ENCODE data around the gene RAI14. TPM values are rescaled to one million over a fixed set of nuclear protein-coding genes. Genes with fewer than 3 reads are reported as not detected.
"Not testable (repeated sequence)": the region's sequence is repeated elsewhere in the genome, so short reads cannot be mapped to it uniquely, and the experiment has no call there.

The RAI14 gene
- total and polyA plus RNA-seq, 3 experiments from 2014 or later = 0.58 to 3.9 (median 3.9) TPM

DNA sequence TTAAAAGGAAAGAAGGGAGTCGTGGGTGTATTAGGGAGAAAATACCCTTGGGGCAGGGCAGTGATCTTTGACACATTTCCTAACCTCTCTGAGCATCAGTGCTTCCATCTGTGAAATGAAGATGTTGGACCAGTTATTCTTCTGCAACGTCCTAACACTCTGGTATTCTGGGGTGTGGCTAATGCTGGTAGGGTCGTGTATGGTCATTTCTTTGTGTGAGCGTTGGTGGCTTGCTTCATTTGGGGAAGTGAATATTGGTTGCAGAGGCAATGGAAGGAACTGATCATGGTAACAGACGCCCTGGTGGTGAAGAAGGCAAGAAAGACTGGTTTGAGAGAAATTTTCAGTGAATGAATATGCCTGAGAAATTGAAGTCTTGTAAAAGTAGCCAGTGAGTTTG, 114.9 kb downstream of the RAI14 start:
- Mint-ChIP-seq H3K9me3 (peaks cover 4 to 19% (median 10%) of the 10 kb centered on the region in 5 donors), H3K4me3 (no peak overlapping the region), H3K27ac (no peak overlapping the region), H3K36me3 (peaks cover 0 to 2% (median 0%) of the 10 kb centered on the region in 3 donors), H3K27me3 (peaks cover 14 to 37% of the 10 kb centered on the region in 2 donors), H3K4me1 (no peaks in the 10 kb centered on the region)
- Histone ChIP-seq H3K27me3 (ENCODE audit: insufficient read depth, low read length, poor library complexity, severe bottlenecking) (no peaks in the 10 kb centered on the region), H3K27ac (ENCODE audit: low read depth, low read length) (no peak overlapping the region), H3K4me3 (ENCODE audit: low read length) (no peak overlapping the region), H3K9me3 (ENCODE audit: low read length) (no peaks in the 10 kb centered on the region), H3K36me3 (ENCODE audit: insufficient read depth, low read length) (no peaks in the 10 kb centered on the region), H3K4me1 (ENCODE audit: insufficient read depth, low read length) (no peaks in the 10 kb centered on the region)
- POLR2A ChIA-PET = no interaction called here
- no peak for DNase-seq
- CTCF ChIA-PET = no interaction called here

DNA sequence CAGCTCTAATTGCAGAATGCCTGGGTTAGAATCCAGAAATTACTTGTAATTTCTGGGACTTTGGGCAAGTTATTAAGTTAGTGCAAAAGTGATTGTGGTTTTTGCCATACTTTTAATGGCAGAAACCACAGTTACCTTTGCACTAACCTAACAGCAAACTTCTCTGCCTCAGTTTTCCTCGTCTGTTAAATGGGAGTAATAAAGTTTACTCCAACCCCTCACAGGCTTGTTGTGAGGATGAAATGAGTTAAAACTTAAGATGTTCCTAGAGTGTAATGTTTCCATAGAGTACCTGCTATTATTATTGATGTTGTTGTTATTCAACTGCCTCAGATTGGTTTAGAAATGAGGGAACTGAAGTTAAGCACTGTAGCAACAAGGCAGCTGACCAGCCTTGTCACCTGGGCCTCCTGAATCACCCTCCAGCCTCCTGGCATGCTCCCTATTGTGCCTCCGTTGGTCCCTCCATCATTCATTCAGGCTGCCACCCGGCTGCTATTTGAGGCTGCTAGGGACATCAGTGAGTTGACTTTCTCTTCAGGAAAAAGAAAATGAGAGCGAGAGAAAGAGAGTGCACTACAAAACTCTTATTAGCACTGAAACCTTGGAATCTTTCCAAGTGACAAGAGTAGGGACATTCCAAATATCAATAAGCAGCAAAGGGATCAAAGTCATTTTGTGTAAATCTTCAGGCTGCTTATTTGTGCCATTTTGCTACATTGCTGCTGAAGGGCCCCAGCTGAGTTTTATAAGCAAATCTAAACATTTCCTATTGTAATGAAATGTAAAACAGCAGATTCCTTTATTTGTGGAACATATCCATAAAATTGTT, 116.4 kb downstream of the RAI14 start:
- Mint-ChIP-seq H3K9me3 (peaks cover 4 to 19% (median 10%) of the 10 kb centered on the region in 5 donors), H3K4me3 (no peak overlapping the region), H3K27ac (no peak overlapping the region), H3K36me3 (peaks cover 0 to 2% (median 0%) of the 10 kb centered on the region in 3 donors), H3K27me3 (peaks cover 9 to 37% of the 10 kb centered on the region in 2 donors), H3K4me1 (no peaks in the 10 kb centered on the region)
- Histone ChIP-seq H3K27me3 (ENCODE audit: insufficient read depth, low read length, poor library complexity, severe bottlenecking) (no peaks in the 10 kb centered on the region), H3K27ac (ENCODE audit: low read depth, low read length) (no peak overlapping the region), H3K4me1 (ENCODE audit: insufficient read depth, low read length) (no peaks in the 10 kb centered on the region), H3K9me3 (ENCODE audit: low read length) (no peaks in the 10 kb centered on the region), H3K36me3 (ENCODE audit: insufficient read depth, low read length) (no peaks in the 10 kb centered on the region), H3K4me3 (ENCODE audit: low read length) (no peak overlapping the region)
- ChIA-PET POLR2A (no interaction called here), CTCF (no interaction called here)
- DNase-seq = no peak

DNA sequence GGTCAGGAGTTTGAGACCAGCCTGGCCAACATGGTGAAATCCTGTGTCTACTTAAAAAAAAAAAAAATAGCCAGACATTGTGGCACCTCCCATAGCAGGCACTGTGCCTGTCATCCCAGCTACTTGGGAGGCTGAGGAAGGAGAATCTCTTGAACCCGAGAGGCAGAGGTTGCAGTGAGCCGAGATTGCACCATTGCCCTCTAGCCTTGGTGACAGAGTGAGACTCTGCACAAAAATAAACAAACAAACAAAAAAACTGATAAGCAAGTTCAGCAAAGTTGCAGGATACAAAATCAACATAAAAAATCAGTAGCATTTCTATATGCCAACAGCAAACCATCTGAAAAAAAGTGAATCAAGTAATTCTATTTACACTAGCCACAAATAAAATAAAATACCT, 118.0 kb downstream of the RAI14 start:
- peaks cover 4 to 19% (median 10%) of the 10 kb centered on the region in 5 donors for H3K9me3 Mint-ChIP-seq
- H3K27ac Mint-ChIP-seq = no peak overlapping the region
- Histone ChIP-seq H3K9me3 (ENCODE audit: low read length) (no peaks in the 10 kb centered on the region), H3K4me3 (ENCODE audit: low read length) (no peak overlapping the region), H3K27me3 (ENCODE audit: insufficient read depth, low read length, poor library complexity, severe bottlenecking) (no peaks in the 10 kb centered on the region), H3K27ac (ENCODE audit: low read depth, low read length) (no peak overlapping the region), H3K4me1 (ENCODE audit: insufficient read depth, low read length) (no peaks in the 10 kb centered on the region), H3K36me3 (ENCODE audit: insufficient read depth, low read length) (no peaks in the 10 kb centered on the region)
- H3K36me3 Mint-ChIP-seq = peaks cover 0 to 2% (median 0%) of the 10 kb centered on the region in 3 donors
- no peak overlapping the region for H3K4me3 Mint-ChIP-seq
- DNase-seq = no peak
- CTCF ChIA-PET = no interaction called here
- POLR2A ChIA-PET = no interaction called here
- H3K27me3 Mint-ChIP-seq = peaks cover 11 to 33% of the 10 kb centered on the region in 2 donors
- no peaks in the 10 kb centered on the region for H3K4me1 Mint-ChIP-seq

DNA sequence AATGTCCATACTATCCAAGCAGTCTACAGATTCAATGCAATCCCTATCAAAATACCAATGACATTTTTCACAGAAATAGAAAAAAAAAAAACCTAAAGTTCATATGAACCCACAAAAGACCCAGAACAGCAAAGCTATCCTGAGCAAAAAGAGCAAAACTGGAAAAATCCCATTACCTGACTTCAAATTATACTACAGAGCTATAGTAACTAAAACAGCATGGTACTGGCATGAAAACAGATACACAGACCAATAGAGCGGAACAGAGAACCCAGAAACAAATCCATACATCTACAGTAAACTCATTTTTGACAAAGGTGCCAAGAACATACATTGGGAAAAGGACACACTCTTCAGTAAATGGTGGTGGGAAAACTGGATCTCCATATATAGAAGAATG, 118.5 kb downstream of the RAI14 start:
- H3K36me3 Mint-ChIP-seq; H3K27me3 ChIP-seq (ENCODE audit: insufficient read depth, low read length, poor library complexity, severe bottlenecking); DNase-seq; H3K27ac ChIP-seq (ENCODE audit: low read depth, low read length); H3K27ac Mint-ChIP-seq; H3K9me3 ChIP-seq (ENCODE audit: low read length); H3K4me1 Mint-ChIP-seq; H3K4me1 ChIP-seq (ENCODE audit: insufficient read depth, low read length); CTCF ChIA-PET; H3K36me3 ChIP-seq (ENCODE audit: insufficient read depth, low read length); POLR2A ChIA-PET; H3K4me3 Mint-ChIP-seq; H3K4me3 ChIP-seq (ENCODE audit: low read length): not testable (repeated sequence)
- Mint-ChIP-seq H3K27me3 (peaks cover 11 to 33% of the 10 kb centered on the region in 2 donors), H3K9me3 (peaks cover 4 to 19% (median 10%) of the 10 kb centered on the region in 5 donors)

DNA sequence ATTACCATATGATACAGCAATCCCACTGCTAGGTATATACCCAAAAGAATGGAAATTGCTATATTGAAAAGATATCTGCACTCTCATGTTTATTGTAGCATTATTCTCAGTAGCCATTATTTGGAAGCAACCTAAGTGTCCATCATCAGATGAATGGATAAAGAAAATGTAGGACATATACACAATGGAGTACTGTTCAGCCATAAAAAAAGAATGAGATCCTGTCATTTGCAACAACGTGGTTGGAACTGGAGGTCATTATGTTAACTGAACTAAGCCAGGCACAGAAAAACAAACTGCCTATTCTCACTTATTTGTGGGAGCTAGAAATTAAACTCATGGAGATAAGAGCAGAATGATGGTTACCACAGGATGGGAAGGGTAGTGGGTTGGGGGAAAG, 119.8 kb downstream of the RAI14 start:
- Histone ChIP-seq H3K4me1 (ENCODE audit: insufficient read depth, low read length) (no peaks in the 10 kb centered on the region), H3K4me3 (ENCODE audit: low read length) (no peak overlapping the region), H3K36me3 (ENCODE audit: insufficient read depth, low read length) (no peaks in the 10 kb centered on the region), H3K27me3 (ENCODE audit: insufficient read depth, low read length, poor library complexity, severe bottlenecking) (no peaks in the 10 kb centered on the region), H3K27ac (ENCODE audit: low read depth, low read length) (no peak overlapping the region), H3K9me3 (ENCODE audit: low read length) (no peaks in the 10 kb centered on the region)
- no peak overlapping the region for H3K4me3 Mint-ChIP-seq
- peaks cover 0 to 2% (median 0%) of the 10 kb centered on the region in 3 donors for H3K36me3 Mint-ChIP-seq
- POLR2A ChIA-PET = no interaction called here
- no peak overlapping the region for H3K27ac Mint-ChIP-seq
- CTCF ChIA-PET = no interaction called here
- H3K27me3 Mint-ChIP-seq = peaks cover 7 to 25% of the 10 kb centered on the region in 2 donors
- no peak for DNase-seq
- H3K4me1 Mint-ChIP-seq = no peaks in the 10 kb centered on the region
- H3K9me3 Mint-ChIP-seq = peaks cover 4 to 19% (median 12%) of the 10 kb centered on the region in 5 donors

DNA sequence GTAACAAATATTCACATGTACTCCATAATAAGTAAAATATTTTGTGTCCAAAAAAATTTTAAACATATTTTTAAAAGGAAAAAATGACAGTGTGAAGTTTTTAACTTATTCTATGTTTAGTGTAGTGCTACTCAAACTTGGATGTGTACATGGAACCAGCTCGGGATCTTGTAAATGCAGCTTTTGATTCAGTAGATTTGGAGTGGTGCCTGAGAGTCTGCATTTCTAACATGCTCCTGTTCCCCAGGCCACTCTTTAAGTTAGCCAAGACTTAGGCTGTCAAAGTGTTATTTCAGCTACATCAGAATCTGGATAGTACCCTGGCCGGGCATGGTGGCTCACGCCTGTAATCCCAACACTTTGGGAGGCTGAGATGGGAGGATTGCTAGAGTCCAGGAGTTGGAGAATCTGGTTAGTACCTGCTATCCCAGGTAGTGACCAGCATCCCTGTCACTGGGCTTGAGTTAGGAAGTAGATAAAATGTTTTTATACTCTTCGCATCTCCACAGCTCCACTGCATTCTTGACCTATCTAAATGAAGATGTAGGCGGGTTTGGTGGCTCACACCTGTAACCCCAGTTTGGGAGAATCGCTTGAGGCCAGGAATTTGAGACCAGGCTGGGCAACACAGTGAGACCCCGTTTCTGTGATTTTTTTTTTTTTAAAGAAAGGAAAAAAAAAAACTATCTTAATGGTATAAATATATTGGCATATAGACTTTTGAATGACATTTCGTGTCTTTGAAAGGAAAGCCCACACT, 122.1 kb downstream of the RAI14 start:
- Histone ChIP-seq H3K36me3 (ENCODE audit: insufficient read depth, low read length) (no peaks in the 10 kb centered on the region), H3K9me3 (ENCODE audit: low read length) (no peaks in the 10 kb centered on the region), H3K4me3 (ENCODE audit: low read length) (no peak overlapping the region), H3K4me1 (ENCODE audit: insufficient read depth, low read length) (no peaks in the 10 kb centered on the region), H3K27me3 (ENCODE audit: insufficient read depth, low read length, poor library complexity, severe bottlenecking) (no peaks in the 10 kb centered on the region), H3K27ac (ENCODE audit: low read depth, low read length) (no peak overlapping the region)
- Mint-ChIP-seq H3K9me3 (peaks cover 5 to 24% (median 16%) of the 10 kb centered on the region in 5 donors), H3K27me3 (peaks cover 4 to 12% of the 10 kb centered on the region in 2 donors), H3K4me3 (no peak overlapping the region), H3K27ac (no peak overlapping the region), H3K4me1 (no peaks in the 10 kb centered on the region), H3K36me3 (no peaks in the 10 kb centered on the region)
- POLR2A ChIA-PET = no interaction called here
- CTCF ChIA-PET = no interaction called here
- DNase-seq = no peak

DNA sequence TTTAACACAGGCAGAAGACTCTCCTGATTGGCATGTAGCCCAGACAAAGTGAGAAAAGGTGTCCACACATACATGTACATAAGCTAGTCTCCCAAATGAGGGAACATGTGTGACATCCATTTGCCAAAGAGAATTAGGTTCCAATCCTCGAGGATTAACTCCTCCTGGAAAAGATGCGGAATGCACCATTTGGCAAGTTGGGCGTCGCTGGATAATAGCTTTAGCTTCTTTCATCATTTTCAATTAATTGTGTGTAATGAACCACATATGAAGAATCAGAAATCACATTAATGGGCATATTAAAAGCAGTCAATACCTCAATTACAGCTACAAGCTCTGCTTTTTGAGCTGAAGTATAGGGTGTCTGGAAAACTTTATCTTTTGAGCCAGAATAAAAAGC, 127.8 kb downstream of the RAI14 start:
- CTCF ChIA-PET; H3K27me3 ChIP-seq (ENCODE audit: insufficient read depth, low read length, poor library complexity, severe bottlenecking); H3K4me3 ChIP-seq (ENCODE audit: low read length); H3K36me3 ChIP-seq (ENCODE audit: insufficient read depth, low read length); DNase-seq; H3K27ac Mint-ChIP-seq; H3K4me1 Mint-ChIP-seq; POLR2A ChIA-PET; H3K36me3 Mint-ChIP-seq; H3K9me3 ChIP-seq (ENCODE audit: low read length); H3K4me3 Mint-ChIP-seq; H3K4me1 ChIP-seq (ENCODE audit: insufficient read depth, low read length); H3K27ac ChIP-seq (ENCODE audit: low read depth, low read length): not testable (repeated sequence)
- Mint-ChIP-seq H3K27me3 (peaks cover 0 to 14% of the 10 kb centered on the region in 2 donors), H3K9me3 (peaks cover 4 to 23% (median 17%) of the 10 kb centered on the region in 5 donors)

DNA sequence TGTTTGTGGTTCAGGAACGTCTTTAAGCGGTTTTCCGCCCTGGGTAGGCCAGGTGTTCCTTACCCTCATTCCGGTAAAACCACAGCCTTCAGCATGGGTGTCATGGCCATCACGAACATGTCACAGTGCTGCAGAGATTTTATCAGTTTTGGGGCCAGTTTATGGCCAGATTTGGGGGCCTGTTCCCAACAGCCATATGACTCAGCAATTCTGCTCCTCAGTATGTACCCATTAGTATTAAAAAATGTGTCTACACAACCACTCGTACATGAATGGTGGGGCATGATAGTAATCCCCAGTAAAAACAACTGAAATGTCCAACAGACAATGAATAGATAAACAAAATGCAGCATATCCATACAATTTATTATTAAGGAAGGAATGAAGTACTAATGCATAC, 130.9 kb downstream of the RAI14 start:
- peaks cover 0 to 5% (median 2%) of the 10 kb centered on the region in 3 donors for H3K36me3 Mint-ChIP-seq
- H3K27ac Mint-ChIP-seq = no peak overlapping the region
- peaks cover 1 to 31% of the 10 kb centered on the region in 2 donors for H3K27me3 Mint-ChIP-seq
- Histone ChIP-seq H3K4me3 (ENCODE audit: low read length) (no peak overlapping the region), H3K27ac (ENCODE audit: low read depth, low read length) (no peak overlapping the region), H3K9me3 (ENCODE audit: low read length) (no peaks in the 10 kb centered on the region), H3K27me3 (ENCODE audit: insufficient read depth, low read length, poor library complexity, severe bottlenecking) (no peaks in the 10 kb centered on the region), H3K4me1 (ENCODE audit: insufficient read depth, low read length) (no peaks in the 10 kb centered on the region), H3K36me3 (ENCODE audit: insufficient read depth, low read length) (no peaks in the 10 kb centered on the region)
- ChIA-PET POLR2A (no interaction called here), CTCF (no interaction called here)
- H3K4me1 Mint-ChIP-seq = no peaks in the 10 kb centered on the region
- DNase-seq = no peak
- peaks cover 2 to 16% (median 7%) of the 10 kb centered on the region in 5 donors for H3K9me3 Mint-ChIP-seq
- no peak overlapping the region for H3K4me3 Mint-ChIP-seq
